Measurements from ENCODE around the gene TRIM73.
"Not testable (repeated sequence)": the region's sequence is repeated elsewhere in the genome, so short reads cannot be mapped to it uniquely, and the experiment has no call there.

TRIM73 gene

DNA sequence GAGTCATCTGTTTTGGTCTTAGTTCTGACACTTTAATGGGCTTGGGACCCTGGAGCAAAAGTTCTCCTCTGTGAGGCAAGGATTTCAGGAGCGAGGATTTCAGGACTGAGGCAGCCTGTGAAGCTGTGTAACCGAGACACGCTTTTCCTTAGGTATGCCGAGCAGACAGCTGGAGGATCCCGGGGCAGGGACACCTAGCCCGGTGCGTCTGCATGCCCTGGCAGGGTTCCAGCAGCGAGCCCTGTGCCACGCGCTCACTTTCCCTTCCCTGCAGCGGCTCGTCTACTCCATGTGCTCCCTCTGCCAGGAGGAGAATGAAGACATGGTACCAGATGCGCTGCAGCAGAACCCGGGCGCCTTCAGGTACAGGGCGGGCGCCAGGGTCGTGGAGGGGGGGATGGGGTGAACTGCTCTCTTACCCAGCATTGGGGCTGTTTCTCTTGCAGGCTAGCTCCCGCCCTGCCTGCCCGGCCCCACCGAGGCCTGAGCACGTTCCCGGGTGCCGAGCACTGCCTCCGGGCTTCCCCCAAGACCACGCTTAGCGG lies 20.5 kb downstream of the TRIM73 start:
- not testable (repeated sequence) for DNase-seq

DNA sequence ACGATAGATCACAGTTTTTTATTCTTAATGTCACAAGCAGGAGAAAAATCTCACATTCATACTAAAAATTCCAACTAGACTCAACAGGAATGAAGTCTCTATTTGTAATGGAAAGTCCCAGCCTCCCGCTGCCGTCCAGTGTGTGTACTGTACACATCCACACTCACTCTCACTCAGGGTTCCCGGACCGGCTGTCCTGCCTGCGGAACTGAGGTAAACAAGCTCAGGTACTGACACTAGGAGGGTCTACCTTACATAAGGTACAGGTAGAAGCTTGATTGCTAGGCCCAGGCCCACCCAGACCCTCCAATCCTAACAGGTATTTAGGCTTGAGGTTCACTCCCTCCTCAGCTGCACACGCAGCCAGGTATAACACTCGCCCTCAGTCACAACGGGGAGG lies 21.4 kb downstream of the TRIM73 start:
- not testable (repeated sequence) for DNase-seq

DNA sequence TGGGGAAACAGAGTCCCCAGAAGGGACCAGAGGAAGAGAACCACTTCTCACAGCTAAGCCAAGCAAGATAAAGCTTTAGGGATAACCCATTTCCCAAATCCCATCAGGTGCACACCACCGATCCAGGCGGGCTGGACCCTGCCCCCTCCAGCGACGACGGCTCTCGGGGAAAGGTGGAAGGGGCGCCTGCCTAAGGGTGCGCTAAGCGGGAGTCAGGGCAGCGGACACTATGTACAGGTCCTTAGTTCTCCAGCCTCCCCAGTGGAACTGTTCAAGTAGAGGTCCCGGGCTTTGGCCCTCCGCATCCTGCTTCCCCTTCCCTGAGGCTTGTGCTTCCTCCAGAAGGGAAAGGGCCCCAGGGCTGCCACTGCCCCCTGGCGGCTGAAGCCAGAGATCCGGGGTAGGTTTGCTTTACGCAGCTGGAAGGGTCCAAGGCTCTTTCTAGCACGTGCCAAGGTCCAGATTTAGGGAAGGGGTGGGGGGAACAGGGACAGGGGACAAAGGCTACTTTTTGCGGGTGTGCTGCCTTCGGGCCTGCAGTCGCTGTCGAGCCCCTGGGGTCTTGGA lies 22.9 kb downstream of the TRIM73 start:
- DNase-seq, result not testable (repeated sequence)

DNA sequence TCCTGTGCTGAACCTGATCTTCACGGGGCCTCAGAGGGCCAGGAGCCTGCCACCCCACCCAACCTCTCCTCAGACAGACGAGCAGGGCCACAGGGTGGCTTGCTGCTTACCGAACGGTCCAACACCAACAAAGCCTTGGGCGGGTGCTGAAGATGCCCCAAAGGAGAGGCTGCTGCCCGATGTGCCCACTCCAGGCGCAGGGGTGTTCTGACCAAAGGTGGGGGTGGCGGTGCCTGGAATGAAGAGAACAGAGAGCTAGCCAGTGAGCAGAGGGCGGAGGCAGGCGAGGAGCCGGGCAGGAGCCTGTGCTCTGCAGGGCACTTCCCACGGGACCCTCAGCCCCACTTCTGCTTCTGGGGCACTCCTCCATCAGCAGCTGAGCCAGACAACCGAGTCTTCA lies 23.8 kb downstream of the TRIM73 start:
- not testable (repeated sequence) for DNase-seq

DNA sequence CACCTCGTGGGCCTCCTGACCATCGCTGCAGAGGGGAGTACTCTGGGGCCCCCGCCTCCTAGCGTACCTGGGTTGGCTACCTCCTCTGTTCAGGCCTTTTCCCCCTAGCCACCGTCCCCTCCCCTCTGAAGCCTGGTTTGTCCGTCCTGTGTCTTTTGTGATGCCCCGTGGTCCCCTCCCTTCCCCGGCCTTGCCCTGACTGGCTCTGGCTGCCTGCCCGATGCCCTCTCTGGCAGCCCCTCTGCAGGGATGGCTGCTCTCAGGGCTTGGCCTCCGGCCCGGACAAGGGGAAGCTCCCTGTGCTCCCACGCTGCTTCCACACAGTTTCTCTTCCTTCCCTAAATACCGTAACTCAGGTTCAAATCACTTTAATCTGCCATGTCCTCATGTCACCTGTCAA lies 24.3 kb downstream of the TRIM73 start:
- DNase-seq, result not testable (repeated sequence)

DNA sequence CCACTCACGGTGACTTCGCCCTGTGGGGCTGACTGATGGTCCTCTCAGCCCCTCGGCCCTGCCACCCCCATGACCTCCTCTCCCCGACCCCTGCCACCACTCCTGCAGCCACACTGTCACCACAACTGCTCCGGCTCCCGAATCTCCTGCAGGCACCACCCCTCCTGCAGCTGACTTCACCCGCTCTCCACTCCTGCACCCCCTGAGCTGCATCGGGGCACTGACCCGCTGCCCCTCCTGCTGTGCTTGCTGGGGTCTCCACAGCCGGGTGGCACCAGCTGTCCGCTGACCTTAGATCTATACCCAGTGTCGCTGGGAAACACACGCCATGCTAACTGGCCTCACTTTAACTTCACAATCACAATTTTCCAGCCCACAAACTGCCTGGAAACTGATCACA lies 24.7 kb downstream of the TRIM73 start:
- not testable (repeated sequence) for DNase-seq

DNA sequence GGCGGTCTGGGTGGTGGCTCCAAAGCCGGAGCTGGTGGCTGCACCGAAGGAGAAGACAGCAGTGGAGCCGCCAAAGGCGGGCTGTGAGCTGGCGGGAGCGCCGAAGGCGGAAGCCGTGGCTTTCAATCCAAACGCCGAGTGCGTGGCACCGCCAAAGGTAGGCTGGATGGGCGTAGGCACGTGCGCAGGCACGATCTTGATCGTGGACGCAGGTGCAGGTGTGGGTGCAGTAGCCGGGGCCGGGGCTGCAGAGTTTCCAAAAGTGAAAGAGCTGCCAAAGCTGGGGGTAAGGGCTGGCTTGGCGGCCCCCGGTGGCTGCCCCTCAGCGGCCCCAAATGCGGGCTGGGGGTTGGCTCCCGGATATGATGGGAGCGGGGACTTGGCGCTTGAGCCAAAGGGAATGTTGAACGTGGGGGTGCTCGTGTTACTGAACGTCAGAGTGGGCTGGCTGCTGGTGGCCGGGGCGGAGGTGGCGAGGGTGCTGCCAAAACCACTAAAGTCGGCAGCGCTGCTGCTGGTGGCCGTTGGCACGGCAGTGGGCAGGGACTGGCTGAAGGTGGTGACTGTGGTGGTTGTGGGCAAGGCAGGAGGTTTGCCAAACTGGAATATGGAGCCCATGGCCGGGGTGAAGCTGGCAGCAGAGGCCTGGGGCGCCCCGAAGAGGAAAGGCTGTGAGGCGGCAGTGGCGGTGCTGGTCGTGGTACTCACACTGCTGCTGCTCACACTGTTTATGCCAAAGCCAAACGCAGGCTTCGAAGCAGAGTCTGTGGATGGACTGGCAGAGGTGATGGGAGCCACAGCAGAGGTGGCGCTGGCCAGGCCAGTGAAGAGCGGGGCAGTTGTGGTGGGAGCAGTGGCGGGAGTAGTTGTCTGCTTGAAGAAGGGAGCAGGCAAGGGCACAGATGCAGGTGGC lies 26.6 kb downstream of the TRIM73 start:
- not testable (repeated sequence) for DNase-seq

DNA sequence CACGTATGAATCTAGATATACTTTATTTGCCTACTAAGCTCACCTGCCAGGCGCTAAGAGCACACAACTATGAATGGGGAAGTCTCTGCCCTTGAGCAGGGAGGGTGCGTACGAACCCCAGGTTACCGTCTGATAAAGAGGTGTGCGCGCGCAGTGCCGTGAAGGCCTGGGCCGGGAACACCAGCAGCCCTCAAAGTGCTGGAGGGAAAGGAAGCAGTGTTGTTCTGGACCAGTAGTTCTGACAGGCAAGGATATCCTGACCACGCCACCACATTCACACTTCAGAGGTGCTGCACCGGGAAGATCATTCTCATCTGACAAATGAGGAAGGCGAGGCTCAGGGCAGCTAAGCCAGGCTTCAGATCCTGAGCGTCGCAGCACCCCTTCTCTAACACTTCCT lies 28.1 kb downstream of the TRIM73 start:
- not testable (repeated sequence) for DNase-seq

DNA sequence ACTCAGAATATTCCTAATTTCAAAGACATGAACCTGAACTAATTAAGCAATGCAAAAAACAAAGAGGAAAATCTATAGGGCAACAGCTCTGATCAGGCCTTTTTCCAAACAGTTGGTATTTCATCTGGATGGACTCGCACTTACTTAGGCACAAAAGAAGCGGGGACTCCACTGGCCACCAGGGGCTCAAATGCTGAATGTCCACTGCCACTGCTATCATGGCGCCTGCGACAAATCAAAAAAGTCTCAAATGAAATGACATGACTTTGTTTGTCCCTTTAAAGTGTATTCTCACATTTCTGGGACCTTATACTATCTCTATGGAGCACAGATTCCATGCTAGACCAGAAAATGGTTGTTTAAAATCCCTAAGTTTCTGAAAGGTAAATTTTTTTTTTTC lies 43.6 kb downstream of the TRIM73 start:
- DNase-seq, result not testable (repeated sequence)

DNA sequence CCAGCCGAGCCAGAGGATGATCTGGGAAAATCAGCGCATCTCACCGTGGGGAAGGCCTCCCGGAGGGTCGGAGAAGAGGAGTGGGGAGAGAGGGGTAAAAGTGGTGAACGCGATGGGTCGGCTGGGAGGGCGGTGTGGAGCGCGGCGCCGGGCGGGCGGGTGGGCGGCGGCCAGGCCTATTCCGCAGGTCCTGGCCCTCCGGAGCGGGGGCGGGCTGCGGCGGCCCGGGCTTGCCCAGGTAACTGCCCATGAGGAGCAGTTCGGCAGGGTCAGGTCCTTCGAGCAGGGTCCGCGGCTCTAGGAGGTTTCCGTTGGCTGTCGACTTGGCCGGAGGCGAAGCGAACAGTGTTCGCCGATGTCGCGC lies 46.7 kb downstream of the TRIM73 start:
- DNase-seq, result not testable (repeated sequence)

DNA sequence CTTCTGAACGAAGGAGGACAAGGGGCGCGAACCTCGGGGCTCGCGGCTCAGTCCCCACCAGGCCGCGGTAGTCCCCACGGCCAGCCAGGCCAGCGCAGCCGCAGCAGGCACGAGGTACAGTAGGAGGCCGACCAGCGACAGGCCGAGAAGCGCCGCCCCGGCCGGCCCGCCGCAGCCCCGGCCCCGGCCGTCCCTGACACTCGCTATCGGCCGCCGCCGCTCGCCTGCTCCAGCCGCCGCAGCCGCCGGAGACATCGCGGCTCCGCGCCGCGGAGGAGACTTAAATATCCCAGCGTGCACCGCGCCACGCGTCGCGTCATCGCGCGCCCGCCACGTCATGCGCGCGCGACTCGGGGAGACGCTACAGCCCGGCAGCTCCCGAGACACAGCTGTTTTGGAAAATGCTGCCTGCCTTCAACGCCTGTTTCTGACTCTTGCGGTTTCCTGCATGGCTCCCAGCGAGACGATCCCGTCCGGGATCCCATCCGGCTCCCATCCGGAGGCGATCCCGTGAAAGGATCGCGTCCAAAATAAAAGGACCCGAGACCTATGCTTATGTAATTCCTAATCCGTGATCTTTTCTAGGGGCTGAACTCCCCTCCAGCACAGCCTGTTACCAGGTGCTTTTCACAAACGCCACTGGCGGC lies 47.2 kb downstream of the TRIM73 start:
- DNase-seq, result peak; percentile 24

DNA sequence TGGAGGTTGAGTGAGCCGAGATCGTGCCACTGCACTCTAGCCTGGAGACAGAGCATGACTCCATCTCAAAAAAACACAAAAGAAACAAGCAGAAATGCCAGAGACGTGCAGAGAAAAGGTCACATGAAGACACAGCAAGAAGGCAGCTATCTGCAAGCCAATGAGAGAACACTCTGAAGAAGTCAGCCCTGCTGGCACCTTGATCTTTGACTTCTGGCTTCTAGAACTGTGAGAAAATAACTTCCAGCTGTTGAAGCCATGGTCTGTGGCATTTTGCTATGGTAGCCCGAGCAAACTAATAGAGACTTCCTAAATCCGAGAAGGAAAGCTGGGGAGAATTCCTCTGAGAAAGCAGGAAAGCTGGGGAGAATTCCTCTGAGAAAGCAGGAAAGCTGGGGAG lies 54.5 kb downstream of the TRIM73 start:
- not testable (repeated sequence) for DNase-seq

DNA sequence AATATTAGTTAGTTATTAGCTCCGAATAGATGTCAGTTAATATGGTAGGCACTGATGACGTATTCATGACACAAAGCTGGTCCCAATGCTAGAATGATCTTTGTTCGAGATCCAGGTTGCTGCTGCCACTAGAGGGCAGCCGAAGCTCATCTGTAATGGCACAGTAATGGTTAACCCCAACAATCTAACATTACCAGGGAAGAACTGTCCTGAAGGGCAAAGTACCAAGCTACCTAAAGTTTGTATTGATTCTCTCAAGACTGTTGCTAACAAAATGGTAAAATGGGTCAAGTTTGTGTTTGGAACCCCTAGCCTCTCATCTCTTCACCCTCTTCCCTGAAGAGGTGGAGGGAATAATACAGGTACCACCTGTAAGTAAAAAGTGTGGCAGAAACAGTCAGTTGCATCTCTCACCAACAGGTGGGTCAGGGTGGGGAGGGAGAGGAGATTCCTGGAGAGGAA lies 57.1 kb downstream of the TRIM73 start:
- DNase-seq, result not testable (repeated sequence)

Measured in stimulated activated CD4-positive, alpha-beta T cell treated with anti-CD3 and anti-CD28 coated beads, Interleukin-15, amount 100 ng/mL, for 24 hours (primary cell).